ENCODE results near the gene CTDP1.

DNA sequence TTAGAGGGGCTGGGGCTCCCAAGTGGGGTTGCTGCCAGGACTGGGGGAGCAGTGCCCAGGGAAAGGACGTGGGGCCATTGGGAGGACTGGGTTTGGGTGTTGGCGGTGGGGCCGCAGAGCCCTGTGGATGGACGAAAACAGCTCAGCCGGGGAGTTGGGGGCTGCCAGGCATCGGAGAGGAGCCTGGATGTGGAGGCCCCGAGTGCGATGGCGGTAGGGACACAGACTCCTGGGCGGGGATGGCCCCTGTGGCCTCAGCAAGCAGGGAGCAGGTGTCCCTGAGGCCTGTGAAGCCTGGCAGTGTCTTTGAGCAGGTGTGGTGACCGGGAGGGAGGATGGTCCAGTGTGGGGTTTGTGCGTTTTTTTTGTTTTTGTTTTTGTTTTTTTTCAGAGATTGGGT is 13.3 kb downstream of the CTDP1 start:
- TF ChIP-seq, protein P1, sequence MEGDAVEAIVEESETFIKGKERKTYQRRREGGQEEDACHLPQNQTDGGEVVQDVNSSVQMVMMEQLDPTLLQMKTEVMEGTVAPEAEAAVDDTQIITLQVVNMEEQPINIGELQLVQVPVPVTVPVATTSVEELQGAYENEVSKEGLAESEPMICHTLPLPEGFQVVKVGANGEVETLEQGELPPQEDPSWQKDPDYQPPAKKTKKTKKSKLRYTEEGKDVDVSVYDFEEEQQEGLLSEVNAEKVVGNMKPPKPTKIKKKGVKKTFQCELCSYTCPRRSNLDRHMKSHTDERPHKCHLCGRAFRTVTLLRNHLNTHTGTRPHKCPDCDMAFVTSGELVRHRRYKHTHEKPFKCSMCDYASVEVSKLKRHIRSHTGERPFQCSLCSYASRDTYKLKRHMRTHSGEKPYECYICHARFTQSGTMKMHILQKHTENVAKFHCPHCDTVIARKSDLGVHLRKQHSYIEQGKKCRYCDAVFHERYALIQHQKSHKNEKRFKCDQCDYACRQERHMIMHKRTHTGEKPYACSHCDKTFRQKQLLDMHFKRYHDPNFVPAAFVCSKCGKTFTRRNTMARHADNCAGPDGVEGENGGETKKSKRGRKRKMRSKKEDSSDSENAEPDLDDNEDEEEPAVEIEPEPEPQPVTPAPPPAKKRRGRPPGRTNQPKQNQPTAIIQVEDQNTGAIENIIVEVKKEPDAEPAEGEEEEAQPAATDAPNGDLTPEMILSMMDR (IDR thresholded peaks at IDR 0.05), result no peak
- TF ChIP-seq POLR2A (IDR thresholded peaks at IDR 0.05), result no peak
